PFSK-1 (cell line): ENCODE data around the gene LARP4B.

Experiments used
- FOXP2 ChIP-seq: optimal IDR thresholded peaks from 2 replicates; pipeline ENCODE3; 2011; ENCODE audit warnings: borderline replicate concordance, control low read depth, inconsistent platforms; ENCODE audit not compliant: insufficient read depth; ENCODE audit errors: extremely low read length, extremely low read depth
- POLR2AphosphoS5 ChIP-seq: IDR thresholded peaks from 2 replicates; pipeline ENCODE4 v1.6.1; 2012; ENCODE audit warnings: low read depth, mild to moderate bottlenecking, control low read depth, low read length, moderate library complexity
- REST ChIP-seq, 2 experiments: IDR thresholded peaks; 2 replicates each; pipeline versions ENCODE4 v1.6.1 to v1.8.0; 2011 to 2012; ENCODE audit warnings: low read depth in 2 of 2, low read length in 2 of 2, control low read depth in 1 of 2, inconsistent platforms in 1 of 2, mild to moderate bottlenecking in 1 of 2, moderate library complexity in 1 of 2; ENCODE audit not compliant: insufficient read depth in 1 of 2
- SIN3A ChIP-seq: IDR thresholded peaks from 2 replicates; pipeline ENCODE4 v1.6.1; 2012; ENCODE audit warnings: mild to moderate bottlenecking, low read length, moderate library complexity, borderline replicate concordance; ENCODE audit not compliant: insufficient read depth
- TAF1 ChIP-seq: IDR thresholded peaks from 2 replicates; pipeline ENCODE4 v1.6.1; 2012; ENCODE audit warnings: low read length, control low read depth, borderline replicate concordance; ENCODE audit not compliant: insufficient read depth

LARP4B gene

GRCh38 chr10:909831-910230 lies 21.7 kb downstream of the LARP4B start:
- TF ChIP-seq REST (IDR thresholded peaks at IDR 0.05; ENCODE audit: insufficient read depth in 1 of 2, low read depth in 2 of 2, low read length in 2 of 2) (no peak), TAF1 (no peak), POLR2AphosphoS5 (no peak), FOXP2 (no peak), SIN3A (no peak)

DNA sequence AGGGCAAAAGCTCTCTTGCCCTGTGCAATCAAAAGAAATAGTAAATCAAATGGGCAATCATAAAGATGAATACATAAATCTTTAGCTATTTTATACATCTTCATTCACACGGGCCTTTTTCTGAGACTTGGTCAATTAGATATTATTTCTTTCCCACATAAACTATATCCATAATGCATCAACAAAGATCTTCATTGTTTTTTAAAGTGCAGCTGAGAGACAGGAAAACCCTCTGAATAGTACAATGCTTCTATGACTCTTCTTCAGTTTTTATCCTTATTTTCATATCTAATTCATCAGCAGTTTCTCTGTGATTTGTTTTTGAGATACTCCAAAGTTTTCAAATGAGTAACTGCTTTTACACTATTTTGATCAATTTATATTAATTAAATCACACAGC lies 25.5 kb downstream of the LARP4B start:
- TF ChIP-seq REST (IDR thresholded peaks at IDR 0.05; ENCODE audit: insufficient read depth in 1 of 2, low read depth in 2 of 2, low read length in 2 of 2) (no peak), POLR2AphosphoS5 (no peak), TAF1 (no peak), FOXP2 (no peak), SIN3A (no peak)

GRCh38 chr10:905503-905902 lies 26.0 kb downstream of the LARP4B start:
- TF ChIP-seq FOXP2 = no peak
- no peak for TF ChIP-seq REST (IDR thresholded peaks at IDR 0.05; ENCODE audit: insufficient read depth in 1 of 2, low read depth in 2 of 2, low read length in 2 of 2)
- no peak for TF ChIP-seq SIN3A
- TF ChIP-seq TAF1 = no peak
- no peak for TF ChIP-seq POLR2AphosphoS5

DNA sequence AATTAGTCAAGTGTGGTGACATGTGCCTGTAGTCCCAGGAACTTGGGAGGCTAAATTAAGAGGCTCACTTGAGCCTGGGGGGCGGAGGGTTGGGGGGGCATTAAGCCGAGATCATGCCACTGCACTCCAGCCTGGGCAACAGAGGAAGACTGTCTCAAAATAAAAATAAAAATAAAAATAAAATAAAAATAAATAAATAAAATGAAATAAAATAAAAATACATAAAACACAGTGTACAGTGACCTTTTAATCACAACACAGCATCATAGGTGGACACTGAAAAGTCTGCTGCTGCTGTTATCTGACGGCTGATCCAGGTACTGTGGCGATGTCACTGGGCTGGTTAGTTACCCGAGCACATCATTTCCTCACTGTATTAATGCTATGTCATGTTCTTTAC lies 27.1 kb downstream of the LARP4B start:
- no peak for TF ChIP-seq REST (IDR thresholded peaks at IDR 0.05; ENCODE audit: insufficient read depth in 1 of 2, low read depth in 2 of 2, low read length in 2 of 2)
- no peak for TF ChIP-seq POLR2AphosphoS5
- no peak for TF ChIP-seq FOXP2
- no peak for TF ChIP-seq TAF1
- TF ChIP-seq SIN3A = no peak

DNA sequence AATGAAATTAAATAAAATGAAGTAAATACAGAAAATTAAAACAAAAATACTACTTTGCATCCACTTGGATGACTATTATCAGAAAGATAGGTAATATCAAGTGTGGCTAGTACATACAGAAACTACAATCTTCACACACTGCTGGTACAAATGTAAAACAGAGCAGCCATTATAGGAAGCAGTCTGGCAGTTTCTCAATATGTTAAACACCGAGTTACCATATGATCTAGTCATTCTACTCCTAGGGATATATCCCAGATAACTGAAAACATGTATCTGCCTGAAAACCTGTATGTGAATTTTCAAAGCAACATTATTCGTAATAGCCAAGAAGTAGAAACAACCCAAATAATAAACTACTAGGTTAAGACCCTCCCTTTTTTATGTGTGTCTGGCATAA lies 33.4 kb downstream of the LARP4B start:
- TF ChIP-seq TAF1 (no peak), FOXP2 (no peak), SIN3A (no peak), POLR2AphosphoS5 (no peak), REST (IDR thresholded peaks at IDR 0.05; ENCODE audit: insufficient read depth in 1 of 2, low read depth in 2 of 2, low read length in 2 of 2) (no peak)
